ENCODE data around the gene LCLAT1.

The LCLAT1 gene

DNA sequence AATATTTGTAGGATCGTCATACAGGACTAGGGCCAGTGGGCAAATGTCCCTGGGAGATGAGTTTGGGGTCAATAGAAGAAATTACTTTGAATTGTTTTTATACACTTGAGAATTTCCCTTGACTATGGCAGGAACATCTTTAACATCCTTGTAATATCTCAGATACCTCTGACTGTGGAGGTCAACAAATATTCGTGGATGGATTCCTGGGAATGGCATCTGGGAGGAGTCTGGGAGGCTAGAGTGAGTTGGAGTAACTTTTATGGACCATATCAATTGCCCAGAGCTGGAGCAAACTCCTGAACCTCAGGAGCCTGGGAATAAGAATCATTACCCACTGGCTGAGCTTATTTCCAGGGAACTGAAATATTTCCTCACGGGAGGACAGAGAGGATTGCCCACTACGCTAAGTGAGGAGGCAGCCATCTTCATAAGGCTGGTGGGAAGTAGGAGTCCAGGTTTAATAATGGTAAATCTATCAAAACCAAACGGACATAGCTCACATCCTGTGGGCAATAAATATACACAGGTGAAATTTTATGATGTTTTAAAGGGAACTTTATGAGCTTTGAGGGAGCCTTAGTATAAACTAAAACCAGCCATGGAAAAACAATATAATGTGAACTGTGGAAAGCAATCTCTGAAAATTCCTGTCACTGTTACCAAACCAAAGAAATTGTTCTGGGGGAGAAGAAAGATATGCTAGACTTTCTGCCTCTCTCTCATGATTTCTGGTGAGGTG, 44.4 kb upstream of the LCLAT1 start:
- Histone ChIP-seq H3K4me2 (ENCODE audit: low read length) (no peak overlapping the region), H3K9me3 (ENCODE audit: control insufficient read depth, low read length) (no peaks in the 10 kb centered on the region), H3K27me3 (ENCODE audit: control insufficient read depth, insufficient read depth, low read length) (no peaks in the 10 kb centered on the region), H2AFZ (no peak overlapping the region), H3K4me3 (ENCODE audit: low read depth, low read length) (no peak overlapping the region), H3K27ac (no peak overlapping the region), H3K9ac (no peak overlapping the region), H3K4me1 (no peaks in the 10 kb centered on the region), H3K79me2 (no peaks in the 10 kb centered on the region), H3K36me3 (ENCODE audit: control insufficient read depth, insufficient read depth, low read length) (no peaks in the 10 kb centered on the region)
- TF ChIP-seq CTCF (IDR thresholded peaks at IDR 0.05): no peak

DNA sequence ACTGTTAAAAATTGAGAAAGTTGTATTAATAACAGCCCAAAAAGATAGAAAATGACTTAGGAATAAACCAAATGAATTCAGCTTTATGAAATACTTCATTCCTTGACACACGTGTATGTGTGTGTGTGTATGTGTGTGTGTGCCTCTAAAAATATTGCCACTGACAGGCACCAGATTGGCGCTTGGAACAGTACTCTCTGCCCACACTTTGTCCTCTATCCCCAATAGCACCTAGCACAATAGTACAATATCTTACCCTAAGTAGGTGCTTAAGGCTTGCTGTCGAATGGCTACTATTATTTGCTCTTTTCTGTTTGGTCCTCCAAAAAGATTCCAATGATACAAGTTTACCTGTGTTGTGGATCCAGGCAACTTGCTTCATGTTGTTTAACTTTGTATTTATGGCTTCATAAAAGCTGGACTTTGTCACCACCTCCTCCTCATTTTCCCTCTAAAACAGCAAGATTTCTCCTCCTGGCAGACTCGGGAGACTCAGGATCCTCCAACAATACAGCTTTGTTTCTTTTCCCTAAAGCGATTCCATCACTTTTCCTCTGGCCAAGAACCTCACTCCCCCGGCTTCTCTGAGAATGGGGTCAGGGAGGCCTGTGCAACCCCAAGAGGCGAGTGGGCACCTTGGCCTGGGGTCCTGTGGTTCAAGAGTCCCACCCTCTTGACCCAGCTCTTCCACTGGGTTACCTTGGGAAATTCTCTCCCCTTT, 43.3 kb upstream of the LCLAT1 start:
- Histone ChIP-seq H3K36me3 (ENCODE audit: control insufficient read depth, insufficient read depth, low read length) (no peaks in the 10 kb centered on the region), H3K4me2 (ENCODE audit: low read length) (no peak overlapping the region), H3K4me1 (no peaks in the 10 kb centered on the region), H3K4me3 (ENCODE audit: low read depth, low read length) (no peak overlapping the region), H3K79me2 (no peaks in the 10 kb centered on the region), H2AFZ (no peak overlapping the region), H3K27ac (no peak overlapping the region), H3K9me3 (ENCODE audit: control insufficient read depth, low read length) (no peaks in the 10 kb centered on the region), H3K9ac (no peak overlapping the region), H3K27me3 (ENCODE audit: control insufficient read depth, insufficient read depth, low read length) (no peaks in the 10 kb centered on the region)
- TF ChIP-seq CTCF (IDR thresholded peaks at IDR 0.05): no peak

DNA sequence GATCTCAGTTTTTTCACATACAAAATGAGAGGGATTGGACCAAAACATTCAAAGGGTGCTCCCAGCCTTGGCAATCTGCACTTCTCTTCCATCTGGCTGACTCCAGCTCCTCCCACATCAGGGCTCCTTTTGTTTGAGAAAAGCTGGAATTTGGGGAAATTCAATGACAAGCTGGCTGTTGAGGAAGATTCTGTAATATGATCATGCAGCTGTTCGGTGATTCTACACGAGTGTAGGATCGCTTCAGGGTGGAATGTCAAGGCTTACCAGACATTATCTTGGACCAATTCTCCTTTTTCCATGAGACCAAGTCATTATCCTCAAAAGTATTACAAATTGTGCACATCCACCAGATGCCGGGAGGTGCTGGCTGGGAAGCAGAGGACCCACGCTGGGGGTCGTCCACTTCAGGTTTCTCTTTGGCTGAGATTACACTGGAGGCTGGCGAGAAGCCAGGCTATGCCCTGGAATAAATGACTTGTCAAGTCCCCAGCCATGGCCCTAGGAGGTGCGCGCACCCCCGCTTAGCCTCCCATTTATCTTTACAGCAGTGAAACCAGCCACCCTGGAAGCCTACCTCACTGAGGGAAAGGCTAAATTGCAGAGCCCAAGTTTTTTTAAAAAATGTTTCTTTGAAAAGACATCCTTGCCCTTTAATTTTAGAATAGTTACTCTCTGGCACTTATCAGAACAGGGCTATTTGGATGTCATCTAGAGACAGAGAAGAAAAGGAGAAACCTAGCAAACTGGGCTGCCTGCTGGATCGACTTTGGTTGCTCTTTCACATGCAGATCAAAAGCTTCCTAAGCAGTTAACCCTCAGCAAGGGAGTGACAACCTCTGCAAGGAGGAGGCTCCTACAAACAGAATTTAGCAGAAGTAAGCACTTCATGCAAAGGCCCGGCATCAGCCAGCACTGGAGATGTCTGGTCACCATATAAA, 42.5 kb upstream of the LCLAT1 start:
- H3K27ac ChIP-seq: no peak overlapping the region
- H3K4me2 ChIP-seq (ENCODE audit: low read length): no peak overlapping the region
- no peak overlapping the region for H3K9ac ChIP-seq
- no peaks in the 10 kb centered on the region for H3K79me2 ChIP-seq
- no peak overlapping the region for H2AFZ ChIP-seq
- no peaks in the 10 kb centered on the region for H3K9me3 ChIP-seq (ENCODE audit: control insufficient read depth, low read length)
- H3K4me3 ChIP-seq (ENCODE audit: low read depth, low read length): no peak overlapping the region
- TF ChIP-seq CTCF (IDR thresholded peaks at IDR 0.05): no peak
- no peaks in the 10 kb centered on the region for H3K4me1 ChIP-seq
- no peaks in the 10 kb centered on the region for H3K27me3 ChIP-seq (ENCODE audit: control insufficient read depth, insufficient read depth, low read length)
- no peaks in the 10 kb centered on the region for H3K36me3 ChIP-seq (ENCODE audit: control insufficient read depth, insufficient read depth, low read length)

DNA sequence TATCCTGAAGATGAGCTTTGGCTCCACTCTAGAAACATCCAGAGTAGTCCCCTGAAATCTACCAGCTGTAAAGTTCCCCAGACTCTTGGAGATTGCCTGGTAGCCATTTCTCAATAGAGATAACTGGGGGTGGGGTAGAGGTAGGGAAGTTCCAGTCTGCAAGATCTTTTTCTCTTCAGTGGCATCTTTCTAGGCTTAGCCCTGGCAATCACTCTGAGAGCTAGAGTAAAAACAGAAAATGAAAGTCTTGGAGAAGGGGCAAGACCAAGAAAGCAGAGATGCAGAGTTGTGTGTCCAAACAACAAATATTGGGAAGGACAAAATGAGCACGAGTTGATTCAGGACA, 41.8 kb upstream of the LCLAT1 start:
- H3K4me1 ChIP-seq: no peaks in the 10 kb centered on the region
- no peaks in the 10 kb centered on the region for H3K27me3 ChIP-seq (ENCODE audit: control insufficient read depth, insufficient read depth, low read length)
- no peak overlapping the region for H3K9ac ChIP-seq
- no peak for TF ChIP-seq CTCF (IDR thresholded peaks at IDR 0.05)
- no peak overlapping the region for H2AFZ ChIP-seq
- H3K36me3 ChIP-seq (ENCODE audit: control insufficient read depth, insufficient read depth, low read length): no peaks in the 10 kb centered on the region
- no peak overlapping the region for H3K4me3 ChIP-seq (ENCODE audit: low read depth, low read length)
- no peak overlapping the region for H3K27ac ChIP-seq
- no peak overlapping the region for H3K4me2 ChIP-seq (ENCODE audit: low read length)
- no peaks in the 10 kb centered on the region for H3K79me2 ChIP-seq
- H3K9me3 ChIP-seq (ENCODE audit: control insufficient read depth, low read length): no peaks in the 10 kb centered on the region
